HG02678 (cell line): ENCODE results near the gene TIA1.
"Not testable (repeated sequence)": the region's sequence is repeated elsewhere in the genome, so short reads cannot be mapped to it uniquely, and the experiment has no call there.

Source experiments
- ATAC-seq: cut with Tn5 transposase; IDR thresholded peaks from one replicate; pipeline ENCODE4 v1.9.1; 2021; ENCODE audit warnings: mild to moderate bottlenecking, moderate library complexity; ENCODE audit not compliant: unreplicated experiment

TIA1 gene, protein sequence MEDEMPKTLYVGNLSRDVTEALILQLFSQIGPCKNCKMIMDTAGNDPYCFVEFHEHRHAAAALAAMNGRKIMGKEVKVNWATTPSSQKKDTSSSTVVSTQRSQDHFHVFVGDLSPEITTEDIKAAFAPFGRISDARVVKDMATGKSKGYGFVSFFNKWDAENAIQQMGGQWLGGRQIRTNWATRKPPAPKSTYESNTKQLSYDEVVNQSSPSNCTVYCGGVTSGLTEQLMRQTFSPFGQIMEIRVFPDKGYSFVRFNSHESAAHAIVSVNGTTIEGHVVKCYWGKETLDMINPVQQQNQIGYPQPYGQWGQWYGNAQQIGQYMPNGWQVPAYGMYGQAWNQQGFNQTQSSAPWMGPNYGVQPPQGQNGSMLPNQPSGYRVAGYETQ

DNA sequence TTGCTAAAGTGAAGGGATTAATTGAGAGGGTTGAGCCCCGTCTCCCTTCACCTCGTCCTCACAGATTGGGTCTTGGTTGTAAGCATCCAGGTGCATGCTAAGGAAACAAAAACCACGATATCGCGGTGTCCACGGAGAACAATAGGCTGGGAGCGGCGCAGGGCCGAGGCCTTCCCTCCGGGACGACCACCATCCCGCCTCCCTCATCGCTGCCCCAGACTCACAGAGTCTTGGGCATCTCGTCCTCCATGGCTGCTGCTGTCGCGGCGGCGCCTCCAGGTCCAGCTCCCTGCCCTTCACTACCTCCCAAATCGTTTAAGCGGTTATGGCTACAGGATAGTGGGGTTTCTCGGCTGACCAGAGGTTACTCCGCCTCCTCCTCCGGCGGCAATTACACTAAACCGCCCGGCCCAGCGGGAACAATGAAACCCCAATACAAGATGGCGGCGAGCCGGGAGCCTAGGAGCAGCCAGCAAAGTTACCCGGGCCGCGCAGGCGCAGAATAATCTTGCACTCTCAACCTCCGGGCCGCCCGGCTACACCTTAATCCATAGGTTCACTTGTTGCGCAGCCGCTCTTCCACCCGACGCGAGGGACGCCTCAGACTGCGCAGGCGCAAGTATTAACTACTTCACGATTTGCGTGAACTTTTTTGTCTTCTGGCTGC is at the start of gene TIA1:
Gene TIA1 (minus strand): TSS at position 448 of the 667 bp plus-strand sequence. CDS start 198 bp downstream, at position 250.
- ATAC-seq: peak; percentile 96

DNA sequence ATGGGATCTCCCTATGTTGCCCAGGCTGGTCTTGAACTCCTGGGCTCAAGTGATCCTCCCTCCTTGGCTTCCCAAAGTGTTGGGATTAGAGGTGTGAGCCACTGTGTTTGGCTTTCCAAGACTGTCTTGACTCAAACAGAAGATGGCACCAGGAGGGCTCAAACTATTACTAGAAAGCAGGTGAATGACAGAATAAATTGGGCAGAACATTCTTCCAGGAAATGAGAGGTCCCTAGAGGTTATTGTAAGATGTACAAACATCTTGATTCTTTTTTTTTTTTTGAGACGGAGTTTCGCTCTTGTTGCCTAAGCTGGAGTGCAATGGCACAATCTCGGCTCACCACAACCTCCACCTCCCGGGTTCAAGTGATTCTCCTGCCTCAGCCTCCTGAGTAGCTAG is 49.4 kb upstream of the TIA1 start:
- ATAC-seq: not testable (repeated sequence)

DNA sequence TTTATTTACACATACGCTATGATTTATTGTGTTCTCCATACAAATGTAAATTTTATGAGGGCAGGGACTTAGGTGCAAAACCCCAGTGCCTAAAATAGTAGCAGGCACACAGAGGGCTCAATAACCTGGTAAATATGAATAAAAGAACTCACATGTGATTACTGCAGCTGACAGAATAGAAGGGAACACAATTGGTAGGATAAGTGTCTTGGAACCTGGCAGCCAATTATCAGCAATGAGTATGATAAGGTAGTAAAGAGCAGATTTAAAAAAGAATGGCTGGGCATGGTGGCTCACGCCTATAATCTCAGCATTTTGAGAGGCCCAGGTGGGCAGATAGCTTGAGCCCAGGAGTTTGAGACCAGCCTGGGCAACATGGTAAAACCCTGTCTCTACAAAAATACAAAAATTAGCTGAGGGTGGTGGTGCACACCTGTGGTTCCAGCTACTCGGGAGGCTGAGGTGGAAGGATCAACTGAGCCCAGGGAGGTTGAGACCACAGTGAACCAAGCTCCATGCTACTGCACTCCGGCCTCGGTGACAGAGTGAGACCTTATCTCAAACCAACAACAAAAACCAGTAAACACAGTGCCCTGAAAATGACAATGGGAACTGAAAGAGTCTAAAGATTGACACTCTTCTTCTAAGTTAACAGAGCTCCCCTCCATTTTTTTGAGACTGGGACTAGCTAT is 35.2 kb upstream of the TIA1 start:
- ATAC-seq: no peak

DNA sequence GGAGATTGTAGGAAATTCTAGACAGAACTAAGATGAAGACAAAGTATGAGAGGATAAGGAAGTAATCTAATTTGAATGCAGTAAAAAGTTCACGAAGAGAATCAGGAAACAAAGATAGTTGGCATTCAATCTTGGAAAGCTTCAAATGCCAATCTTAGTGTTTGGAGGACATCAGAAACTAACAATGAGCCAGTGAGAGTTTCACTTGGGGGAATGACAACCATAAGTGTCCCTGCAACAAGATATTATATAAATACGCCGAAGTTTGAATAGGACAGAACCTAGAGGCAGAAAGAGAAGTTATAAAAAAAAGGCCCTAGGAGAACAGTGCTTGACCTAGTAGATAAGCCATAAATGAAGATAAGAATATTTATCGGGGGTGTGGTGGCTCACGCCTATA is 34.0 kb upstream of the TIA1 start:
- no peak for ATAC-seq

DNA sequence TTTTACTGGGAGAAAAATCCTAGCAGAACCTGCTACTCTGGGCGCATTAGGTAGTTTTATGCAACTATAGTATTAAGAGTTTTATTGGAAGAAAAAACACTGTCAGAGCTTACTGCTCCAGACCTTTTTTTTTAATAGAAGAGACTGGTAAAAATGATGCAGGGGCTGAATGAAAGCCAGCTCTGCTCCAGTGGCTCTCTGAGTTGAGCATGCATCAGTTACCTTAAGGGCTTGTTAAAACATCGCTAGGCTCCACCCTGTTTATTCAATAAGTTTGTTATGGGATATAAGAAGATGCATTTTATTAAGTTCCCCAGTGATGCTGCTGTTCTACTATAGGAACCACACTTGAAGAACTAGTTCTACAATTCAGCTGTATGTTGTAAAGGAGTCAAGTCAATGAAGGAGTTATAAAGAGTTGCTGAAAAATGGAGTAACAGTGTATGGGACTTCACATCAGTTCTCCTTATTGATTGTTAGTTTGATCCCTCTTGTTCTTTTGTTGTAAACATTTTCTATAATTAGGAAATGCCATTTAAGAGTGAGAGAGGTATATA is 31.9 kb upstream of the TIA1 start:
- no peak for ATAC-seq

DNA sequence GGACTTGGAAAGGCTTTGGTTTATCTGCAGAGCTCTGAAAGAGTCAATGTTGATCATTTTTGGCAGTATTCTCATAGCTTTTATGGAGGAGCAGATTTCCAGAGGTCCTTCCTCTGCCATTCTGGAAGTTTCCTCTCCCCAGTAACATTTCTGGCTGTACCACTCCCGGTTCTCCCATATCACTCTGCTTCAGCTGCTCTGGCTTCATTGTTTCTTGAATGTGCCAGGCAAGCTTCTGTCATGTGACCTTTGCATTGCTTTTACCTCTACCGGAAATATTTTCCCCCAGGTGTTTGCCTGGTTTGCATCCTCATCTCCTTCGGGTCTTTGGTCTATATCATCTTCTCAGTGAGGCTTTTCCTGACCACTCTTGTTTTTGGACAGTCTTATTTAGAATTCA is 21.9 kb upstream of the TIA1 start:
- ATAC-seq: no peak

- ATAC-seq: not testable (repeated sequence)
Measured at GRCh38 chr2:70269422-70270302, 21.2 kb upstream of the TIA1 start.

DNA sequence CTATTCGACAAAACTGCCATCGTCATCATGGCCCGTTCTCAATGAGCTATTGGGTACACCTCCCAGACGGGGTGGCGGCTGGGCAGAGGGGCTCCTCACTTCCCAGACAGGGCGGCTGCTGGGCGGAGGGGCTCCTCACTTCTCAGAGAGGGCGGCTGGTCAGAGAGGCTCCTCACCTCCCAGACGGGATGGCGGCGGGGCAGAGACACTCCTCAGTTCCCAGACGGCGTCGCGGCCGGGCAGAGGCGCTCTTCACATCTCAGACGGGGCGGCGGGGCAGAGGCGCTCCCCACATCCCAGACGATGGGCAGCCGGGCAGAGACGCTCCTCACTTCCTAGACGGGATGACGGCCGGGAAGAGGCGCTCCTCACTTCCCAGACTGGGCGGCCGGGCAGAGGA is 18.5 kb upstream of the TIA1 start:
- ATAC-seq: not testable (repeated sequence)

DNA sequence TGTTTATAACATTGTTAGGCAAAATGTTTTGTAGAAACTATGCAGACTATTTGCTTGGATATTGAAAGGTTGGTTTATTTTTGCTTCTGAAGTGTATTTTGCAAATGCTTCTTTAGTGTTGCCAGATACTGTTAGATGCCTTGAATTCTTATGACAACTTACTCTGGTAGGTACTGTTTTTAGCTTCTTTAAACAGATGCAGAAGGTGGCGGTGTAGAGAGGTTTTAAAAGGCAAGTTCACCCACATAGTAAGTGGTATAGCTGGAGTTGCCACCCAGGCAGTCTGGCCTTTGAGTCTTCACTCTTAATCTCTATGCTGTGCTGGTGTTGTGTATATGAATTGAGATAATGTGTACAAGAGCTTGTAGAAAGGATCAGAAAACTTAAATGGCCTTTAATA is 13.1 kb upstream of the TIA1 start:
- ATAC-seq: no peak

DNA sequence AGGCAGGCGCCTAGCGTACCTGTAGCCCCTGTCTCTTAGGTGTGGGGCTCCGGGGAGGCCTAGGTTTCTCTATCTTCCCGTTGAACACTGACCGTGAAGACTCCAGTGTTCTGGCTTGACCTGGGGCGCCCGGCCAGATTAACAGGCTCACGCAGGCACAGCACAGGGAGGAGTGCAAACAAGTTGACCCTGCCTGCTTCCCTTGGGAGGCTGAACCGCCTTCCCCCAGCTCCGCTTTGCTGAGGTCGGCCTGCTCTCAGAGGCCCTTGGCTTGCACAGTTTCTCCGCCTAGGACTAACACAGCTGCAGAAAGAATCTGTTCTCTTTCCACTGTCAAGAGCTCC is 10.1 kb upstream of the TIA1 start:
- peak; percentile 11 for ATAC-seq

DNA sequence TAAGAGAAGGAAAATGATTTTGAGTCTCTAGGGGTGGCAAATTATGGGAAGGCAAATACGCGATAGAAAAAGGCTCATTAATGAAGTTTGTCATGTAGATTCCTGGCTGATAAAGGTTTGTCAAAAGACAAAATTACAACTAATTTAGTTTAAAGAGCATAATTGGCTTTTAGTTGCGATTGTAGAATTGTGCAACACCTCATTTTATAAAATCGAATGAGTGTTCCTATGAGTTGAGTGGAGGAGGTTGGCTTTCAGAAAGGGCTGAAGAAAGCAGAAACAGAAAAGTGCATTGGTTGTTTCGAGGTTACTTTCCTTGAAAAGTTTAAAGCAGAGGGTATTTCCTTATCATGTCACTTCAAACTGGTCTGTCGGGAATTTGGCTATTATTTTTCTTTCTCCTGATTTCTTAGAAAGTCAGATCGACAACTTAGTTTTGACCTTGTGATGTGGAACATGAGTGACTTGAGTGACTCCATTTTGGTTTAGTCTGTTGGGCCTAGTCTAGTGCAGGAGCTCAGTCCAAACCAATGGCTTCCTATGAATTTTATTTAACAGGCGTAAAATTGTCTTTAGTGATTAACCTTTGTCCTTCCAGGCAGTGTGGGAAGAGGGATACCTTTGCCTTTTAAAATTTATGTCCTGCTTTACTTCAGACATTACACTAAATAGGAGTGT is 7.3 kb upstream of the TIA1 start:
- no peak for ATAC-seq

DNA sequence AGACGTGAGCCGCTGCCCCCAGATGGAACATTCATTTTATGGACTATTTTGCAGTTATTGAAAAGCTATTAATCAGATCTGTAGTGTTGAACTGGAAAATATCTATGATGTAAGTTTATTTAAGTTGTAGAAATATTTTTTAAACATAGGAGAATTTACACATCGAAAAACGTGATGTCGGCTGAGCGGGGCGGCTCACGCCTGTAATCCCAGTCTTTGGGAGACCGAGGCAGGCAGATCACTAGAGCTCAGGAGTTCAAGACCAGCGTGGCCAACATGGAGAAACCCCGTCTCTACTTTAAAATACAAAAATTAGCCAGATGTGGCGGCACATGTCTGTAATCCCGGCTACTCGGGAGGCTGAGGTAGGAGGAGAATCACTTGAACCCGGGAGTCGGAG is 2.0 kb upstream of the TIA1 start:
- no peak for ATAC-seq

- ATAC-seq: no peak
Measured at GRCh38 chr2:70247364-70248180, 856 bp downstream of the TIA1 start.

GRCh38 chr2:70243806-70244584 is 4.4 kb downstream of the TIA1 start:
- ATAC-seq: no peak

GRCh38 chr2:70242552-70242951 is 5.9 kb downstream of the TIA1 start:
- ATAC-seq: no peak

- no peak for ATAC-seq
Measured at GRCh38 chr2:70241340-70241739, 7.1 kb downstream of the TIA1 start.

DNA sequence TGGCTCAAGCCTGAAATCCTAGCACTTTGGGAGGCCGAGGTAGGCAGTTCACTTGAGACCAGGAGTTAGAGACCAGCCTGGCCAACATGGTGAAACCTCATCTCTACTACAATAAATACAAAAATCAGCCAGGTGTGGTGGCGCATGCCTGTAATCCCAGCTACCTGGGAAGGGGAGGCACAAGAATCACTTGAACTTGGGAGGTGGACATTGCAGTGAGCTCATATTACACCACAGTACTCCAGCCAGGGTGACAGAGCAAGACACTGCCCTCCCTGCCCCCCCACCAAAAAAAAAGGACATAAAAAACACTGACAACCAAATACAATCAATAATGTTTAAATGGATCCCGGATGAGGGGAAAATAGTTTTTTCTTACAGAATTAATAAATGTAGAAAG is 7.8 kb downstream of the TIA1 start:
- no peak for ATAC-seq

DNA sequence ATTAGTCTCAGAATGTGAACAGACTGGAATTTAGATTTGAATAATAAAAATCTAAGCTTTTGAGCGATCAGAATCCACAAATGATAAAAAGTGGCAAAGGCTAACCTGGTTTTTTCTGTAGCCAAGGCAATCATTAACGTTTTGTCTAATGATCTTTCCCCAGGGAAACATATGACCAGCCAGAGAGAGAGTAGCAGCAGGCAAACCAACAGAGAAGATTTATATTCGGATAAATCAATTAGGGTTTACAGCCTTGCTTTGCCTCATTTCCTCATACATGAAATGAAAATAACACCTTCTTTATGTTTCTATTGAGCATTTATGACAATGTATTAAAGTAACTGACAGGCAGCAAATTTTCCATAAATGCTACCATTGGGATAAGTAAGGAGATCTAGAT is 14.5 kb downstream of the TIA1 start:
- ATAC-seq: no peak

DNA sequence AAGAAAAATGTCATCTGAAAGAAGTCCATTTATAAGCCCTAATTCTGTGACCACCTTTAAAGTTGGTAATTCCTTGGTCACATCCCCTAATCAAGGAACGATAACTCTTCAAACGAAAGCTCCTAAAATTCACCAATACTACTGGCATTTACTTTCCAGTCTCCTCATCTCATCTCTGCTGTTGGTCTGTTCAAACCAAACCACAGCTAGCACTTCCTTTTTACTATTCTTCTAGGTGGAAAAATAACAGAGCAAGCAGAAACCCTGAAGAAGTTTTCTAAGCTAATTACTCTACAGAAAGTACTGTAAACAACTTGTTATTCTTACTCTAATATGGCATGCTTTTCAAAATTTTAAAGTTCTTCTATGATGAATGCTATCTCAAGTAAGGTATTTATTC is 21.6 kb downstream of the TIA1 start:
- no peak for ATAC-seq
